22Rv1 (cell line): ENCODE data around the gene ELF3.
"Not testable (repeated sequence)": the region's sequence is repeated elsewhere in the genome, so short reads cannot be mapped to it uniquely, and the experiment has no call there.

Source experiments
- H3K27ac ChIP-seq: fragments of 450-650 bp; 2 replicates; pipeline ENCODE4 v1.5.1; 2017
- CTCF ChIP-seq: fragments of 450-650 bp; IDR thresholded peaks from 2 replicates; pipeline ENCODE4 v1.5.1; 2017; ENCODE audit warnings: mild to moderate bottlenecking
- ZFX ChIP-seq: fragments of 450-650 bp; IDR thresholded peaks from 2 replicates; pipeline ENCODE4 v1.6.1; 2017; ENCODE audit warnings: antibody characterized with exemption, borderline replicate concordance

The ELF3 gene

DNA sequence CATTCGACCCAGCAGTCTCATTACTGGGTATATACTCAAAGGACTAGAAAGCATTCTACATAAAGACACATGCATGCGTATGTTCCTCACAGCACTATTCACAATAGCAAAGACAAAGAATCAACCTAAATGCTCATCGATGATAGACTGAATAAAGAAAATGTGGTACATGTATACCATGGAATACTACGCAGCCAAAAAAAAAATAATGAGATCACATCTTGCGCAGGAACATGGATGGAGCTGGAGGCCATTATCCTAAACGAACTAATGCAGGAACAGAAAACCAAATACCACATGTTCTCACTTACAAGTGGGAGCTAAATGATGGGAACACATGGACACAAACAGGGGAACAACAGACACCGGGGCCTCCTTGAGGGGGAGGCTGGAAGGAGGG lies 43.7 kb downstream of the ELF3 start:
- TF ChIP-seq CTCF, result no peak
- no peak for TF ChIP-seq ZFX
- H3K27ac ChIP-seq, result no peak overlapping the region

GRCh38 chr1:202054673-202055072 lies 44.3 kb downstream of the ELF3 start:
- not testable (repeated sequence) for H3K27ac ChIP-seq

DNA sequence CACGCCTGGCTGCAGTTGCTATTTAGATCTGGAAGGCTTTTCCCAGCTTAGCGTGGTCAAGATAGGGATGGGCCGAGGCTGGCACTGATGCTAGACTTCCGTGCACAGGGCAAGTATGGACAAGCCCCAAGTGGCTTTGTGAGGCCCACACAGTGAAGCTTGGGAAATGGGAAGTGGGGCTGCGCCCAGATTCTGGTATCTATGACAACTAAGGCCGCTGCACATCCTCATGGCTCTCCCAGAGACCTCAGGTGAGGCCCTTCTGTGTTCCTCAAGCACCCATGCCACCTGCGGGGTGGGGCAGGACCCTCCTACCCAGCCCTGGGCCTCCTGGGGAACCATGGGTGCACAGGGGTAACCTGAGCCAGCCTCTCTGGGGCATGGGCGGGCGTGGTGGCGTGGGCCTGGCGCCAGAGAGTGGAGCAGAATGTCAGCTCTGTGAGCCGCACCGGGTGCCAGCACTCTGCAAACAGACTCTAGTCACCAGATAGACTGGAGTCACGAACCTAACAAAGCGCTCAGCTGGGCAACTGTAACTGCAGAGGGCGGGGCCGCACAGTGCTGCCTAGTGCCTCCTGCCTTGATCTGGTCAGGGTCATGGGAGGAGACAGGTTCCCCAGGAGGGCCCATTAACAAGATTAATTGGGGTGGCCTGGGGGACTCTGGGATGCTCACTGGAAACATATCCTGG lies 46.4 kb downstream of the ELF3 start:
- TF ChIP-seq CTCF, result no peak
- TF ChIP-seq ZFX, result no peak
- H3K27ac ChIP-seq, result peak overlapping the region; percentile 67

DNA sequence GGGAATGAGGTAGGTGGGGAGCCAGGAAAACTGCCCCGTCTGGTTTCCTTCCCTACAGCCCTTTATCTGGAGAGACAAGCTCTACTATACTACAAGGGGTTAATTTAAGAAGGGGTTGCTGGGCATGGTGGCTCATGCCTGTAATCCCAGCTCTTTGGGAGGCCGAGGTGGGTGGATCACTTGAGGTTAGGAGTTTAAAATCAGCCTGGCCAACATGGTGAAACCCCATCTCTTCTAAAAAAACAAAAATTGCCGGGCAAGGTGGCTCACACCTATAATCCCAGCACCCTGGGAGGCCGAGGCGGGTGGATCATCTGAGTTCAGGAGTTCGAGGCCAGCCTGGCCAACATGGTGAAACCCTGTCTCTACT lies 46.9 kb downstream of the ELF3 start:
- peak overlapping the region; percentile 67 for H3K27ac ChIP-seq

DNA sequence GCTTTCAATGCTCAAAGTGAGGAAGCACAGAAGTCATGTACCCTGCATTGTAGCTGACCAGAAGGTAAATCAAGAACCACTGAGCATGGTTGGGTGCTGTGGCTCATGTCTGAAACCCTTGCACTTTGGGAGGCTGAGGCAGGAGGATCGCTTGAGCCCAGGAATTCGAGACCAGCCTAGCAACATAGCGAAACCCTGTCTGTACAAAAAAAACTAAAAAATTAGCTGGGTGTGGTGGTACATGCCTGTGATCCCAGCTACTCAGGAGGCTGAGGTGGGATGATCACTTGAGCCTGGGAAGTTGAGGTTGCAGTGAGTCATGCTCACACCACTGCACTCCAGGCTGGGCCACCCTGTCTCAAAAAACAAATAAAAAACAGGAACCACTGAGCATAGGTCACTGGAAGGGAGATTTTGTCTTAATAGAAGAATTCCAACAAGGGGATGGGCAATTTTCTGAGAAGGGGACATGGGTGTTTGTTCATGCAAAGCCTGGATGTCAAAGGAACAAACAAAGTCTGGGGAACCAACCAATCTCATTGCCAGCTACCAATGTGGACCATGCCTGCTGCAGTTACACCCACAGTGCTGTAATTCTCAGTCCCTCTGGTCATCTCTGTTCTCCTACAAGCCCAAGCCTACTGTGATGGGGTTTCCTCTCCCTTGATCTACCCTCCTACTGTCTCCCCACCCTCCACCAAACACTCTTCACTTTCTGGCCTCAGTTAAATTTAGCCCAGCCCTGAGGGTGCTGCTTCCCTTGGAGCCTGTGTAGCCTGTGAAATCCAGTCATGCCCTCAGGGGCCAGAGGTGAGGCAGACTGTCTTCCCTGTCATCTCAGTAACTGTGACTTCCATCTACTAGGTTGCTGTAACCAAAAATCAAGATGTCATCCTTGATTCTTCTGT lies 47.9 kb downstream of the ELF3 start:
- TF ChIP-seq CTCF (no peak), ZFX (no peak)
- H3K27ac ChIP-seq, result peak overlapping the region; percentile 67

DNA sequence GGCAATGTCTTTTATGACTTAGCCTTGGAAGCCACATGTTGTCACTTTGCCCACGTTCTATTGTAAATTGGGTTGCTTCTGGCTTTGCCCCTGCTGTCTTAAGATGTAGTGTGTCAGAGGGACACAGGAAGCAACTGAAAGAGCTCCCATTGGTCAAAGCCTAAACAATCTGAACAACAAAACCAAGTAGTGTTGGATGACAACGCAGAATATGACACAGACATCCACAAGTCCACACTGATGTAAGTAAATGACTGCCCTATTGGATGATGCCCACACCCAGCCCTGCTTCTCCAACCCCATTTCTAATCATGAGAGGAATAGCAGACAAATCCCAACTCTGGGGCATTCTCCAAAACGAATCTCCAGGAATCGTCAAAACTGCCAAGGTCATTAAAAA lies 50.7 kb downstream of the ELF3 start:
- no peak for TF ChIP-seq CTCF
- no peak for TF ChIP-seq ZFX
- H3K27ac ChIP-seq, result no peak overlapping the region

DNA sequence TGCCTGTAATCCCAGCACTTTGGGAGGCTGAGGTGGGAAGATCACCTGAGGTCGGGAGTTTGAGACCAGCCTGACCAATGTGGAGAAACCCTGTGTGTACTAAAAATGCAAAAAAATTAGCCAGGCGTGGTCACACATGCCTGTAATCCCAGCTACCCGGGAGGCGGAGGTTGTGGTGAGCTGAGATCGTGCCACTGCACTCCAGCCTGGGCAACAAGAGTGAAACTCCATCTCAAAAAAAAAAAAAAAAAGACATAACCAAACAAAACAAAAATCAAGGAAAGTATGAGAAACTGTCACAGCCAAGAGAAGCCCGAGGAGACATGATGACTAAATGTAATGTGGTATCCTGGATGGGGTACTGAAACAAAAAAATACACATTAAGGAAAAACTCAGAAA lies 51.4 kb downstream of the ELF3 start:
- not testable (repeated sequence) for H3K27ac ChIP-seq

DNA sequence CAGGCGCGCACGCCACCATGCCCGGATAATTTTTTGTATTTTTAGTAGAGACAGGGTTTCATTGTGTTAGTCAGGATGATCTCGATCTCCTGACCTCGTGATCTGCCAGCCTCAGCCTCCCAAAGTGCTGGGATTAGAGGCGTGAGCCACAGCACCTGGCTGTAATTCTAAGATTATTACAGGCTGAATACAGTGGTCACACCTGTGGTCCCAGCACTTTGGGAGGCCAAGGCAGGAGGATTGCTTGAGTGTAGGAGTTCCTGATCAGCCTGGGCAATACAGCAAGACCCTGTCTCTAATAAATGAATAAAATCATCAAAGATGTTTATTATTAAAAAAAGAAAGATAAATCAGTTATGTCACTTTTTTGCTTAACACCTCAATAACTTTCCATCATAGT lies 52.2 kb downstream of the ELF3 start:
- not testable (repeated sequence) for H3K27ac ChIP-seq

GRCh38 chr1:202063093-202063492 lies 52.7 kb downstream of the ELF3 start:
- H3K27ac ChIP-seq, result no peak overlapping the region
- TF ChIP-seq CTCF (no peak), ZFX (no peak)

DNA sequence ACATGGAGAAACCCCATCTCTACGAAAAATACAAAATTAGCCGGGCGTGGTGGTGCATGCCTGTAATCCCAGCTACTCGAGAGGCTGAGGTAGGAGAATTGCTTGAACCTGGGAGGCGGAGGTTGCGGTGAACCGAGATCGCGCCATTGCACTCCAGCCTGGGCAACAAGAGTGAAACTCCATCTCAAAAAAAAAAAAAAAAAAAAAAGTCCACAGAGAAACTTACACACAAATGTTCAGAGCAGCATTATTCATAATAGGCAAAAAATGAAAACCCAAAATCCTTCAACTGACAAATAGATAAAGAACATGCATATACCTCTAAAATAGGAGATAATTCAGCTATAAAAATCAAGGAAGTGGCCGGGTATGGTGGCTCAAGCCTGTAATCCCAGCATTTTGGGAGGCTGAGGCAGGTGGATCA lies 54.5 kb downstream of the ELF3 start:
- H3K27ac ChIP-seq, result not testable (repeated sequence)
